ENCODE data around the gene TMEM184A. TPM values are rescaled to one million over a fixed set of nuclear protein-coding genes. Genes with fewer than 3 reads are reported as not detected.

TMEM184A gene
- total and polyA plus RNA-seq, 2 of the 13 experiments (the other 11 are each of a cell fraction or from before 2014, with no cell fraction given) = 9.5 to 20.4 TPM

- no peaks in the 10 kb centered on the region; a peak in 1 of 5 replicates for H3K27me3 ChIP-seq (ENCODE audit: control insufficient read depth in 1 of 2, insufficient read depth in 2 of 2, low read length in 2 of 2)
- intact Hi-C loops (cut with micrococcal nuclease; ENCODE audit: unreplicated experiment) = no loop called here
- H2AFZ ChIP-seq (ENCODE audit: low read length) = no peak overlapping the region
- ChIA-PET CTCF (ENCODE audit: low intra/inter-chr PET ratio, low total read pairs) (interaction anchor here (0.8 kb wide), 1 partner anchor 28 kb away, joined by 3 read pairs; no protein-coding TSS in a partner anchor), POLR2A (interaction anchor here (1.1 to 7.0 kb wide), 3 partner anchors 12 to 24 kb away, joined by 3 to 108 read pairs (median 6); partner anchors contain the start of gene TMEM184A)
- FAIRE-seq (no peak), ATAC-seq (no peak), DNase-seq (ENCODE audit: low spot score) (no peak)
- H3K79me2 ChIP-seq (ENCODE audit: insufficient read depth, low read length) = peaks cover 55% of the 10 kb centered on the region
- peak overlapping the region; percentile 60 to 86 (median 86); a peak in 5 of 6 replicates for H3K4me3 ChIP-seq (replicated peaks in 1 of 3; ENCODE audit: insufficient read depth in 1 of 3, low read depth in 2 of 3, low read length in 3 of 3)
- in situ Hi-C loops (cut with HindIII; ENCODE audit: extremely low pct_ligation_motif_present, low pct_unique_long_range_greater_than_20kb) = no loop called here
- BruUV-seq (replicated peaks) = no TSS peak
- H3K9me3 ChIP-seq (ENCODE audit: low read length) = no peaks in the 10 kb centered on the region
- H3K4me2 ChIP-seq (ENCODE audit: low read depth, low read length) = peak overlapping the region; percentile 96
- no peak for TF ChIP-seq NR1H2 (CRISPR knock-in tag; IDR thresholded peaks at IDR 0.05; ENCODE audit: borderline replicate concordance, low read depth)
- 0 out of 2 replicates have a peak, but pooled peaks have one; percentile 37 for TF ChIP-seq ZNF563 (CRISPR knock-in tag; IDR thresholded peaks at IDR 0.05)
- 0 out of 2 replicates have a peak, but pooled peaks have one; percentile 14 for TF ChIP-seq ZNF501 (CRISPR knock-in tag; IDR thresholded peaks at IDR 0.05)
- 0 out of 2 replicates have a peak, but pooled peaks have one; percentile 26 for TF ChIP-seq ZFP91 (CRISPR knock-in tag; IDR thresholded peaks at IDR 0.05; ENCODE audit: borderline replicate concordance)
- peaks cover 2 to 3% of the 10 kb centered on the region in 2 experiments; a peak in 1 of 5 replicates for H3K36me3 ChIP-seq (replicated peaks in 1 of 2; ENCODE audit: control insufficient read depth in 1 of 2, insufficient read depth in 2 of 2, low read length in 2 of 2)
- peak overlapping the region; percentile 81 for H3K27ac ChIP-seq (ENCODE audit: extremely low read length, insufficient read depth, low read length)
- peaks cover 15% of the 10 kb centered on the region; the same call in 1 of the 2 replicates for H4K20me1 ChIP-seq (ENCODE audit: insufficient read depth, low read length)
- 78% methylated on average over 5 of the region's 9 CpGs for WGBS (ENCODE audit: low lambda C conversion rate)
- peak overlapping the region; percentile 84 for H3K9ac ChIP-seq (ENCODE audit: insufficient read depth, low read depth, low read length)
- H3K4me1 ChIP-seq (ENCODE audit: insufficient read depth, low read length) = peaks cover 71% of the 10 kb centered on the region
These were observed 22.8 kb downstream of the TMEM184A start for GRCh38 chr7:1533255-1533546.

All from HepG2 (cell line).